GM18868 (cell line): ENCODE data around the gene TADA3.

Source experiments
- ATAC-seq: cut with Tn5 transposase; IDR thresholded peaks from one replicate; pipeline ENCODE4 v1.9.1; 2021; ENCODE audit warnings: mild to moderate bottlenecking, moderate library complexity; ENCODE audit not compliant: unreplicated experiment

Gene TADA3

GRCh38 chr3:9809615-9810432 lies 17.6 kb upstream of the TADA3 start, which contains the start of gene TTLL3:
Gene TTLL3, plus strand, starts transcription at chr3:9810262. Its CDS starts 400 bp downstream, at chr3:9810662.
- peak; percentile 43 for ATAC-seq

GRCh38 chr3:9809239-9809614 lies 17.0 kb upstream of the TADA3 start:
- ATAC-seq = peak; percentile 20

- ATAC-seq = peak; percentile 47
Measured at GRCh38 chr3:9808345-9809037, 16.2 kb upstream of the TADA3 start.

GRCh38 chr3:9807981-9808344 lies 15.7 kb upstream of the TADA3 start:
- no peak for ATAC-seq

GRCh38 chr3:9806688-9807589 lies 14.7 kb upstream of the TADA3 start:
- ATAC-seq = no peak

- ATAC-seq = no peak
Measured at GRCh38 chr3:9806137-9806536, 13.9 kb upstream of the TADA3 start.

GRCh38 chr3:9804996-9805395 lies 12.7 kb upstream of the TADA3 start:
- ATAC-seq = no peak

GRCh38 chr3:9803494-9803893 lies 11.2 kb upstream of the TADA3 start:
- no peak for ATAC-seq

GRCh38 chr3:9800529-9800928 lies 8.3 kb upstream of the TADA3 start:
- no peak for ATAC-seq

- ATAC-seq = no peak
Measured at GRCh38 chr3:9797196-9797945, 5.1 kb upstream of the TADA3 start.

GRCh38 chr3:9795207-9795606 lies 2.9 kb upstream of the TADA3 start:
- peak; percentile 35 for ATAC-seq

- no peak for ATAC-seq
Measured at GRCh38 chr3:9794400-9794799, 2.1 kb upstream of the TADA3 start.

- ATAC-seq = no peak
Measured at GRCh38 chr3:9793161-9793781, 998 bp upstream of the TADA3 start.

- ATAC-seq = no peak
Measured at GRCh38 chr3:9791790-9792404, 376 bp downstream of the TADA3 start.

- no peak for ATAC-seq
Measured at GRCh38 chr3:9791127-9791526, 1.1 kb downstream of the TADA3 start.

- ATAC-seq = no peak
Measured at GRCh38 chr3:9787714-9788113, 4.6 kb downstream of the TADA3 start.

- ATAC-seq = no peak
Measured at GRCh38 chr3:9786825-9787669, 5.2 kb downstream of the TADA3 start.

GRCh38 chr3:9786209-9786739 lies 6.0 kb downstream of the TADA3 start:
- ATAC-seq = no peak

GRCh38 chr3:9785602-9786001 lies 6.7 kb downstream of the TADA3 start:
- ATAC-seq = no peak
